ENCODE measurements around the gene C2orf49.
"Not testable (repeated sequence)": the region's sequence is repeated elsewhere in the genome, so short reads cannot be mapped to it uniquely, and the experiment has no call there.

C2orf49 gene

GRCh38 chr2:105321875-105322646, 15.3 kb upstream of the C2orf49 start:
- DNase-seq (ENCODE audit: low read depth in 2 of 2): no peak

GRCh38 chr2:105323111-105323510, 14.2 kb upstream of the C2orf49 start:
- DNase-seq (ENCODE audit: low read depth in 2 of 2): no peak

- DNase-seq (ENCODE audit: low read depth in 2 of 2): no peak
These were observed 13.2 kb upstream of the C2orf49 start for GRCh38 chr2:105324101-105324500.

GRCh38 chr2:105324732-105325131, 12.6 kb upstream of the C2orf49 start:
- DNase-seq (ENCODE audit: low read depth in 2 of 2): no peak

- DNase-seq (ENCODE audit: low read depth in 2 of 2): no peak
These were observed 11.9 kb upstream of the C2orf49 start for GRCh38 chr2:105325389-105325963.

GRCh38 chr2:105327271-105327670, 10.1 kb upstream of the C2orf49 start:
- not testable (repeated sequence) for DNase-seq (ENCODE audit: low read depth in 2 of 2)

- DNase-seq (ENCODE audit: low read depth in 2 of 2): no peak
These were observed 9.7 kb upstream of the C2orf49 start for GRCh38 chr2:105327690-105328089.

GRCh38 chr2:105328281-105329196, 8.8 kb upstream of the C2orf49 start:
- no peak for DNase-seq (ENCODE audit: low read depth in 2 of 2)

- no peak for DNase-seq (ENCODE audit: low read depth in 2 of 2)
These were observed 8.2 kb upstream of the C2orf49 start for GRCh38 chr2:105329197-105329554.

GRCh38 chr2:105329561-105330495, 7.5 kb upstream of the C2orf49 start, which contains the start of gene TGFBRAP1:
TGFBRAP1 (minus strand) TSS chr2:105329735; CDS start chr2:105308301, 21,434 bp downstream.
- DNase-seq (ENCODE audit: low read depth in 2 of 2): peak in 1 of 2 donors; percentile 29

- no peak for DNase-seq (ENCODE audit: low read depth in 2 of 2)
These were observed 6.5 kb upstream of the C2orf49 start for GRCh38 chr2:105330681-105331375.

- no peak for DNase-seq (ENCODE audit: low read depth in 2 of 2)
These were observed 3.1 kb upstream of the C2orf49 start for GRCh38 chr2:105334211-105334610.

GRCh38 chr2:105335469-105335868, 1.9 kb upstream of the C2orf49 start:
- no peak for DNase-seq (ENCODE audit: low read depth in 2 of 2)

GRCh38 chr2:105336786-105337121, 586 bp upstream of the C2orf49 start:
- DNase-seq (ENCODE audit: low read depth in 2 of 2): no peak

GRCh38 chr2:105338020-105338385, 663 bp downstream of the C2orf49 start:
- DNase-seq (ENCODE audit: low read depth in 2 of 2): no peak

- DNase-seq (ENCODE audit: low read depth in 2 of 2): no peak
These were observed 2.1 kb downstream of the C2orf49 start for GRCh38 chr2:105339414-105339813.

- no peak for DNase-seq (ENCODE audit: low read depth in 2 of 2)
These were observed 7.5 kb downstream of the C2orf49 start for GRCh38 chr2:105344704-105345345.

GRCh38 chr2:105357122-105357521, 19.8 kb downstream of the C2orf49 start:
- DNase-seq (ENCODE audit: low read depth in 2 of 2): no peak

GRCh38 chr2:105358593-105358992, 21.3 kb downstream of the C2orf49 start:
- DNase-seq (ENCODE audit: low read depth in 2 of 2): no peak
